Measurements from ENCODE around the gene ABCF1.
"Not testable (repeated sequence)": the region's sequence is repeated elsewhere in the genome, so short reads cannot be mapped to it uniquely, and the experiment has no call there.

- not testable (repeated sequence) for TF ChIP-seq EP300, POLR2A (IDR thresholded peaks at IDR 0.05)
- TF ChIP-seq, protein P1, sequence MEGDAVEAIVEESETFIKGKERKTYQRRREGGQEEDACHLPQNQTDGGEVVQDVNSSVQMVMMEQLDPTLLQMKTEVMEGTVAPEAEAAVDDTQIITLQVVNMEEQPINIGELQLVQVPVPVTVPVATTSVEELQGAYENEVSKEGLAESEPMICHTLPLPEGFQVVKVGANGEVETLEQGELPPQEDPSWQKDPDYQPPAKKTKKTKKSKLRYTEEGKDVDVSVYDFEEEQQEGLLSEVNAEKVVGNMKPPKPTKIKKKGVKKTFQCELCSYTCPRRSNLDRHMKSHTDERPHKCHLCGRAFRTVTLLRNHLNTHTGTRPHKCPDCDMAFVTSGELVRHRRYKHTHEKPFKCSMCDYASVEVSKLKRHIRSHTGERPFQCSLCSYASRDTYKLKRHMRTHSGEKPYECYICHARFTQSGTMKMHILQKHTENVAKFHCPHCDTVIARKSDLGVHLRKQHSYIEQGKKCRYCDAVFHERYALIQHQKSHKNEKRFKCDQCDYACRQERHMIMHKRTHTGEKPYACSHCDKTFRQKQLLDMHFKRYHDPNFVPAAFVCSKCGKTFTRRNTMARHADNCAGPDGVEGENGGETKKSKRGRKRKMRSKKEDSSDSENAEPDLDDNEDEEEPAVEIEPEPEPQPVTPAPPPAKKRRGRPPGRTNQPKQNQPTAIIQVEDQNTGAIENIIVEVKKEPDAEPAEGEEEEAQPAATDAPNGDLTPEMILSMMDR (IDR thresholded peaks at IDR 0.05): peak; percentile 67 to 80 (median 76)
Observed at GRCh38 chr6:30597315-30598144, 26.3 kb downstream of the ABCF1 start.

Measured in tibial nerve (tissue), 4 donors.